ENCODE data around the gene EIF4E1B.

EIF4E1B gene

DNA sequence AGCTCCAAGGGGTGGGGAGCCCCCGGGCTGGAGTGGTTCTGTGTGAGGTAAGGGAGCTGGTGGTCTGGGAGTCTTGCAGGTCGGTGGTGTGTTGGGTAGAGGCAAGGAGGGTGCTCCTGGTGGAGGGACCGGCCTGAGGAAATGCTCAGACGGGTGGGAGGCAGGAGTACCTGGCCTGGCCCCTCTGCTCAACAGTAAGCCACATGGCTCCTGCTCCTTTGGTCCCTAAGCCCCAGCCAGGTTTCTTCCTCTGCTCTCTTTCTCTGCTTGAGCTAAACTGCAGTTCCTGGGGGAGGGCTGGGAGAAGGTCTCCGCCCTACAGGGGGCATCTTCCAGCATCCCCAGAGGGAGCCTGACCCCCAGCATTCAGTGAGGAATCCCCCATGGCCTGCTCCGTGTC lies 34.0 kb downstream of the EIF4E1B start:
- DNase-seq (ENCODE audit: low spot score), result no peak

DNA sequence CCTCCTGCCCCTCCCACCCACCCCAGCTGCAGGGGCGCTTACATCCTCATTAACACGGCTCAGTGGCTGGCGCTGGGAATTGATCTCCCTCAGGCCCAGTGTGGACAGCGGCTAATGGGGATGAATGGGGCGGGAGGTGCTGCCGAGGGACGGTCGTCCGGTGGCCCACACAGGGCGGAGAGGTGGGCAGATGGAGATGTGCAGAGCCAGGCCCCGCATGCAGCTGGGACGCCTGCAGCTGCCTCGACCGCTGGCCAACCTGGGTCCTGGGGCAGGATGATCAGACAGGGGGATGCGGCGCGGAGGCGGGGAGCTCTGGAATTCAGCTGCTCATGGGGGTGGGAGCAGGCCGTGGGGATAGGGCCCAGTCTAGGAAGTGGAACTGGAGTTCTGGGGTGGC lies 34.4 kb downstream of the EIF4E1B start:
- DNase-seq (ENCODE audit: low spot score), result peak; percentile 67

DNA sequence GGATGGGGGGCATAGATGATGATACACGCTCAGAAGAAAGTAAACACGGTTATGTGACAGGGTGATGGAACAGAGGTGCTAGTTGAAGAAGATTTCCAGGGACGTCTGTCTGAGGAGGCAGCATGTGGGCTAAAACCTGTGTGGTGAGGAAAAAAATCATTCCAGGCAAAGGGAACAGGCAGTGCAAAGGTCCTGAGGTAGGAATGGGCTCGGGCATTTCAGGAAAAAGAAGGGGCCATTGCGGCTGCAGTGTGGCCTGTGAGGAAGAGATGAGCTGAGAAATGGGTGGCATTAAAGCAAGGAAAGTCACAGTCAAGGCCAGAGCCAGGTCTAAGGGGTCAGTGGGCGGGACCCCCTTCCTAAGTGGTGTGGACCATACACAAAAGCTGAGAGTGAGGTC lies 35.0 kb downstream of the EIF4E1B start:
- DNase-seq (ENCODE audit: low spot score), result no peak

DNA sequence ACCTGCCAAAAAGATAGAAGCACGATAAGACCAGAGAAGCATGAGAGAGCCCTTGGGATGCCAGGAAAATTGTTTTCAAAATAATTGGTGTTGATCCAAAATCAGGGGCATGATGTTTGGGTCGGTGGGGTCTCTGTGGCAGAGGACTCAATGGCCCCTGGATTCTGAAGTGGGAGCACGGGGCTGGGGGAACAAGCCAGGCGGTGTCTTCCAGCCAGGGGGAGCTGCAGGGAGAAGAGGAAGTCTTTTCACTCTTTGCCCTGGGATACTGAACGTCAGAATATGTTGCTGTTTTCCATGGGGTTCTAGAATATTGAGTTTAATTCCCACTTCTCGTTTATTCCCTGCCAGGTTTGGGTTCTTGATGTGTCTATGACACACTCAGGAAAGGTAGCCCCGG lies 37.2 kb downstream of the EIF4E1B start:
- no peak for DNase-seq (ENCODE audit: low spot score)

DNA sequence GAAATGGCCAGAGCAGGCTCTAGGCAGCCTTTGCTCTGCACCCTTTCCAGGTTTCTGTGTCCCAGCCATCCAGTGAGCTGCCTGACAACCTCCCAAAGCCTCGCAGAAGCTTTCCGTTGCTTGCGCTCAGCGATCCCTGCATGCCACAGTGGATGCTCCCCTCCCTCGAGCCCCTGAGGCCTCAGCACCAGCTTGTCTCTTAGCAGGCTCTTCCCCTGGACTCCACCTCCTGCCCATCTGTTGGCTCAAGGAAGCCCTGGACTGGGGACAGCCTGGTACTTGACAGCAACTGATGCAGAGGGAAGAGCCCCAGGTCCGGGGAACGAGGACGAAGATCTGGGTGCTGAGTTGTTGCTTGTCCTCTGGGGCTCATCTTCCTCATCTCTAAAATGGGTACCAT lies 40.0 kb downstream of the EIF4E1B start:
- no peak for DNase-seq (ENCODE audit: low spot score)

DNA sequence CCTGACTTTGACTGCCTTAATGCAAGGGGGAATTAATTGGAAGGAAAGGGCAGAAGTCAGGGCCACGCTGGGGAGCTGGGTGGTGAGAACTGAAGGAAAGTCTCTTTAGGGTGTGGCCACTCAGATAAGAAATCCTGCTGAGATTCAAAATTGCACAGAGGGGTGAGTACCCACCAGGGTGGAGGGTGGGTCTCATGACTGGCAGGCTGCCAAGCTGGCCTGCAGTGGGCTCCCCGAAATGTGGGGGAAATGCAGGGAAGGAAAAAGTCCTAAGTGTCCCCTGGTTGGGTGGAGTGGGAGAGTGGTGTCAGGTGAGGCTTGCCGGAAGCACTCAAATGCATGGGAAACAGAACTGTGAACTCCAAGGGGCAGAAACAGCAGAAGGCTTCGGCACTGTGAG lies 40.9 kb downstream of the EIF4E1B start:
- DNase-seq (ENCODE audit: low spot score), result no peak

DNA sequence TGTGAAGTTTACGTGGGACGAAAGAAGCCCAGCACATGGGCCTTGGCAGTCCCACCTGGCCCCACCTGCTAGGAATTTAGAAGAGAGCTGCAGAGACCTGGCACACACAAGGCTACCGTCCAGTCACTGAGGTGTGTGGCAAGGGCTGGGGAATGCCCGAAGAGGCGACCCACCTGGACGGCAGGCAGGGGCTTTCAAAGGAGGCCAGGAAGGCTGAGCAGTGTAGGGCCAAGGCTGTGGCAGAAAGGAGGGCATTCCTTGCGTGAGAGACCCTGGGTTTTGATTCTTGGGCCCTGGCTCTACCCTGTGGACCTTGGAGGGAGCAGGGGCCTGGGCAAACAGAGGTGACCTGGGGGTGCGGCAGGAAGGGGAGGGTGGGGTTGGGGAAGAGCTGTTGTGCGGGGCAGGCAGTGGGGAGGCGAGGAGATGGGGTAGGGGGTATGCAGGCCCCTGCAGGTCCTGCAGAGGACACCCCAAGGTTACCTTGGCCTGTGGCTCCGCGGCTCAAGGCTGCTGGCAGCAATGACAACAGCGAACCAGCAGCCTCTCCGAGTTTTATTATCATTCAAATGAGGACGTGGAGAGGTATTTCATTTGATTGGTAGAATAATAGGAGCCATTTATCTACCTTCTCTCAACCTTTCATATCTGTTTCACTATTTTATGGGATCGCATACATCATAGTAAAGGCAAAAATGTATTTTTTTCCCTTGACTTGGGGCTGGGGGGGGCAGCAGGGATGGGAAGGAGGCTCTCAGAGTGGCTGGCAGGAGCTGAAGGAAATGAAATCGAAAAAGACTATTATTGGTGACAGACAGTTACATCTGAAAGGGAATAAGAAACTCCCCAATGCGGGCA lies 41.6 kb downstream of the EIF4E1B start:
- no peak for DNase-seq (ENCODE audit: low spot score)

DNA sequence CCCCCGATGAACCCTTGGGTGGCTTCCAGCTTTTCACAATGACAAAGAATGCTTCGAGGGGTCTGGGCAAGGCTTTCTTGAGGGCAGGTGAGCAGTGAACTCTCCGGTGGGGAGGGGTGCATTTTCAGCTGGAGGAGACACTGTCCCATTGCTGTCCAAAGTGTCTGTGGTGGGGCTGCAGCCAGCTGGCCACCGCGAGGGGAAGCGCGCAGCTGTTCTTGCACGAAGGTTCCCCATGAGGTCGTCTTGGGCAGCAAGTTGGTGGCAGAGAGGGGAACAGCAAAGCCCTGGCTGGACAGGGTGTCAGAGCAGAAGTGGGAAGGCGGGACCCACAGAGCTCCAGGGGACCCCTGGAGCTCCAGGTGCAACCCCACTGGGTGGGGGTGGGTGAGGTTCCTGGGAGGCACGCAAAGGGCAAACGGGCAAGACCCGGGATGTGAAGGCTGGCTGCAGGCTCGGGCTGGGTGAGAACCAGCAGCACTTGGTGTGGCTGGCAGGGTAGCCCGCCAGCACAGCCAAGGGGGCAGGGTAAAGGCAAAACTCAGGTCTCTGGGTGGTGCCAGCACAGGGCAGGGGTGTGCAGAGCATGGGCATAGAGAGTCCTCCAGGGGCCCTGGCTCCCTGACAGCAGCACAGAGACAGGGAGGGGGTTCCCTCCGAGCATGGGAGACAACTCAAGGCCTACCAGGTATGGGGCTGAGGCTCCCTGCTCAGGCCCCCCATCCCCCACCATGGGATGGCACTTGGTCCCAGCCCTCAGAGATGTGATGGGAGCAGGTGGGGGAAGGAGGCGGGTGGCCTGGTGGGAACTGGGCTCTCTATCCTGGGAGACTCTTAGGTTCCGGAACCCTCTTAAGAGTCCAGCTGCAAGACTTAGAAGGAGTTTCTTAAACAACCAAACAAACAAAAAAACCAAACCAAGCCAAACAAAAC lies 43.4 kb downstream of the EIF4E1B start:
- DNase-seq (ENCODE audit: low spot score), result no peak

DNA sequence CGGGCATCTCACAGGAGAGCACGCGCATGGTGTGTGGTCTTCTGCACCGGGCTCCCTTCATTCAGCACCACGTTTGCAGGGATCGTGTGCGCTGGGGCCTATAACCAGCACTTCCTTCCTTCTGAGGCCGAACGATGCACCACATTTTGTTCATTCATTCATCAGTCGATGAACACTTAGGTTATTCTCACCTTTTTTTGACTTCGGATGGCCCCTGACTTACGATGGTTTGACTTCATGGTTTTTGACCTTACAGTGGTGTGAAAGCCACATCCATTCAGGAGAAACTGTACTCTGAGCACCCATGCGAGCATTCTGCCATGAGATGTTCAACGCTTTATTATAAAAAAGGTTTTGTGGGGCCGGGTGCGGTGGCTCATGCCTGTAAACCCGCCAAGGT lies 44.3 kb downstream of the EIF4E1B start:
- DNase-seq (ENCODE audit: low spot score), result no peak

DNA sequence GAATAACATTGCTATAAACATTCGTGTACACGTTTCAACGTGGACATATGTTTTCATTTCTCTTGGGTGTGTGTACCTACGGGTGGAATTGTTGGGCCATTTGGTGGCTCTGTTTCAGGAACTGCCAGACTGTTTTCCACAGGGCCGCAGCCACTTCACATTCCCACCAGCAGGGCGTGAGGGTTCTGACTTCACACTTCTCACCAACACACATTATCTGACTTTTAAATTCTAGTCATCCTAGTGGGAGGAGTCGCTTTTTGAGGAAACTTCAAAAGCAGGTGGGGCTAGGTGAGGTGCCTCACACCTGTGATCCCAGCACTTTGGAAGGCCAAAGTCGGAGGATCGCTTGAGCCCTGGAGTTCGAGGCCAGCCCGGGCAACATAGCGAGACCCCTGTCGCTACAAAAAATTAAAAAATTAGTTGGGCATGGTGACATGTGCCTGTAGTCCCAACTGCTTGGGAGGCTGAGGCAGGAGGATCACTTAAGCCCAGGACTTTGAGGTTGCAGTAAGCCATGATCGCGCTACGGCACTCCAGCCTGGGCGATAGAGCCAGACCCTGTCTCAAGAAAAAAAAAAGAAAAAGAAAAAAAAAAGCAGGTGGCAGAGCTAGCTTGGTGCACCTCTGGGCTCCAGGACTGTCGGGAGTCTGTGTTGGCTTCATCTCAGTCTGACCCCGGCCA lies 45.3 kb downstream of the EIF4E1B start:
- peak; percentile 68 for DNase-seq (ENCODE audit: low spot score)

DNA sequence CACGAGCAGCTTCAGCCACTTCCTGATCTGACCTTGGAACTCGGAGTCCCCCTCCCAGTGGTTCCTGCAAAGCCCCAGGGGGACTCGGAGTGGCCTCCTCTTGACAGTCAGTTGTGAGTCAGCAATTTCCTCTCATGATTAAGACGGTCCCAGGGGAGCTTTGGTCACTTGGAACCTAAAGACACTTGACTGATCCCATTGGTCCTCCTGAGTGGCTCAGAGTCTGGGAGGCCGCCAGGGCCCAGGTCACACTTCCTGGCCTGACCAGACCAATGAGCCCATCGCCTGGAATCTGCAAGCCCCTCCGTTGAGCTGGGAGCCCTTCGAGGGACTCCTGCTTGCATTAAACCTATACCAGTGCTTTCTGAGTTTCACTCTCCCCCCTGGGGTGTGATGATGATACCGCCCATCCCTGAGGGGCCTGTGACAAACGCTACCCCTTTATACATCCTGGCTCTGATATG lies 45.9 kb downstream of the EIF4E1B start:
- DNase-seq (ENCODE audit: low spot score), result no peak

DNA sequence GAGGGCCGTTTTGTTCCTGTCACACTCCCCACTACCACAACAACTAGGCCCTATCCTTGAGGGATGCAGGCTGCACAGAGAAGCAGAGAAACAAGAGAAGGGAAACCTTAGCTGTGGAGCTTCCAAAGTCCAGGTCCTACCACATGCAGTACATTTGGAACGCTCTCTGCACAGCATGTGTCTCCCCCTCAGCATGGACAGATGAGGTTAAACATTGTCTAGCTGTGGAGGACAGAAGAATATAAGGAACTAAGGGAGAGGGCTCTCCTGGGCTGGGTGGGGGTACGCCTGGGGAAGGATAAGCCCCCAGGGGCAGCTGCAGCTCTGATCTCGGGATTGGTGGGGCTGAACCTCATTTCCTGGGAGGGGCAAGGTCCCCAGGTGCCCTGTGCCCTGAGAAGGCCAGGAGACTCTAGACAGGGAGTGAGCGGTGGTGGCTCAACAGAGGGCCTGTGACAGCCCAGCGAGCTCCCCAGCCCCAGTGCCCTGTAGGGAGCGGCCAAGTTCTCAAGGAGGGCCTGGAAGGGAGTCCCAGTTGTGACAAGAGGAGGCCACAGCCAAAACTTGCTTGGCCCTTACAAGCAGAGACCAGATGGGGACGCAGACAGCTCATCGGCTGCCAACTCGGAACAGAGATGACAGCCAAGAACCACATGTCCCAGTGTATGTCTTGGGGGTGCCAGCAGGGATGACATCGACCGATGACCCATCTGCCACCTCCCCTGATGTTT lies 46.9 kb downstream of the EIF4E1B start:
- no peak for DNase-seq (ENCODE audit: low spot score)

DNA sequence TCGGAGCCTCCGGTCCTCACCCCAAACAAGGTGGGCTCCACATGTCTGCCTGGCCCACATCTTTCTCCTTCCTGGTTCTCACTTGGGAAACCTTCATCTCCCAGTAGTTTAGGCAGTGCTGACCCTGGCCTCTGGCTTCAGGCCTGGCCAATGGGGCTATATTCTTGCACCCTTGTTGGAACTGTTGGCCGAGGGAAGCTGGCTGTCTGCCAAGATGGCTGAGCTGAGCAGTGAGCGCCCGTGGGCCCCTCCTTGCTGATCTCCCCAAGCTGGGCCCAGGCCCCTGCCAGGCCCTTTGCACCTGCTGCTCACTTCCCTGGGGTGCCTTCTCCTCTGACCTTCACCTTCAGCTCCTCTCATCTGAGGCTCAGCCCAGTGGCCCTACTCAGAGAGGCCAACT lies 48.1 kb downstream of the EIF4E1B start:
- DNase-seq (ENCODE audit: low spot score), result no peak

DNA sequence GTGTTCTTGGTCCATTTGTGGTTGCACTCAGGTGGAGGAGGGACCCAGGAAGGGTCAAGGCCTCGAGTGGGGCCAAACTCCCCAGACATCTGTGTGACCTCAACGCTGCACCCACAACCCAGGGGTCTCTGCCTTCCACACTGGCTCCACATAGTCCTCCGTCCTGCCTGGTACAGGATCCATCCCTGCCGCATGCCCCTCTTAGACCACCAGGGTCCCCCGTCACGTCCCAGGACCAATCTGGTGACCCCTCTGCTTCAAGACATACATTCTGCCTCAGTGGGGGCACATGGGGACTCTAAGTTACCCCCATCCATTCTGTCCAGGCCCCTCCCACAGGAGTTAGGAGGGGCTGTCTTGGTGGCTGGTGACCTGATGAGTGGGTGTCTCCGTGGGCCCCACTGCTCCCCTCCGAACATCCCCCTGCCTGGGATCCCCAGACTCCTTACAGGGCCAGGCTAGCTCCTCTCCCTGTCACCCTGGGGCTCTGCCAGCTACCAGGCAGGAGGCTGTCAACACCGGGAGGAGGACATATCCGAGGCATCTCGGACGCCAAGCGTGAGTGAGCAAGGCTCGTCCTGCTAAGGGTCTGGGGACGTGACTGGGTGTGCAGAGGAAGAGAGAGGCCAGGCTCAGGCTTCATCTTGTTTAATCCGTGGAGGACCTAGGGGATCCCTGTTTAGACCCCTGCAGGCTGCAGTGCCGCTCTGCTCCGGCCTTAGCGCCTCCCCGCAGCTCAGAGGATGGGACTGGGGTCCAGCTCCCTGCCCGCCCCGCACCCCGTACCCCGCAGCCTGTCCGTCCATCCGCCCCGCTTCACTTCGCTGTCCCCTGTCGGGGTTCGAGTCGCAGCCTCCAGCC lies 49.1 kb downstream of the EIF4E1B start:
- no peak for DNase-seq (ENCODE audit: low spot score)

DNA sequence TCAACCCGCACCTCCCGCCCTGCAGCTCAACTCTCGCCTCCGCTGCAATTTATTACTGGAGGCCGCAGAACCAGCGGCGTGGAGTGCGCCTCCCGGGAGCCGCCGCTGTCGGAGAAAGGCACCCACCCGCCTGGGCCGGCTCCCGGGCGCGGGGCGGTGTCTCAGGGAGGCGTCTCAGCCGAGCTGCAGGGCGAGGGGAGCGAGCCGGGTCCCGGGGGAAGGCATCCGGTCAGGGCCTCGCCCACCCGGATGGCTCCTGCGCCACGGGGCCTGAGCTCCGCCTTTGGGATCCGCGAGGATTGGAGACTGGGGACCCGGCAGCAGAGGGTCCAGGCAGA lies 49.7 kb downstream of the EIF4E1B start:
- no peak for DNase-seq (ENCODE audit: low spot score)

DNA sequence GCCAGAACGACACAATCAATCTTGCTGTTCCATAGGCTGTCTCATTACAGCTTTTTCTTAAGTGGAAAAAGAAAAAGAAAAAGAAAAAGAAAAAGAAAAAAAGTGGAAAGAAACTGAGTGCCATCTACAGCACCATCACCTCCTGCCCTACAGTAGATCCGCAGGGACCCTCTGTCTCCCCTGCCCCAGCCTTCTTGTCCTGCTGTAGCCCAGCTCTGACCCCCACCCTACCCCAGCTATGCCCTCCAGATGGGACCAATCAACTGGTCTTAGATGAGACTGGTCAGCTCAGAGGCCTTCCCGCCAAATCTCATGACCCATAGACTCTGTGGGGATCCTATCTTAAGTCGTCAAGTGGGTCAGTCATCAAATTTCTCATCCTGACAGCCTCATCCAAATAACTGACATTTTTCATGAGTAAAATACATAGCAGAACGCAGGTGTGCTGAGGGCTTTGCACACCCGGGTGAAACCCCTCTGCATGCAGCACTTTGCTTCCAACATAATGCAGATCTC lies 51.6 kb downstream of the EIF4E1B start:
- DNase-seq (ENCODE audit: low spot score), result no peak

DNA sequence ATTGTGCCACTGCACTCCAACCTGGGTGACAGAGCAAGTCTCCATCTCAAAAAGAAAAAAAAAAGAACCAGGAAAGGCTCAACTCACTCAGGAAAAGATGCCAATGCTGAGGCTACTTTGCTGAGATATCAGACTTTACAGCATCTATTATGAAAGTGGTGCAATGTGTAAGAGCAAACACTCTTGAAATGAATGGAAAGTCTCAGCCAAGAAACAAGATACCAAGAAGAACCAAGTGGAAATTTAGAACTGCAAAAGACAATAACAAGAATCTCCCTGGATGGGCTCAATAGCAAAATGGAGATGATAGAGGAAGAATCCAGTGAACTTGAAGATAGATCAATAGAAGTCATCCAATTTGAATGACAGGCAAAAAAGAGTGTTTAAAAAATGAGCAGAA lies 54.5 kb downstream of the EIF4E1B start:
- no peak for DNase-seq (ENCODE audit: low spot score)

DNA sequence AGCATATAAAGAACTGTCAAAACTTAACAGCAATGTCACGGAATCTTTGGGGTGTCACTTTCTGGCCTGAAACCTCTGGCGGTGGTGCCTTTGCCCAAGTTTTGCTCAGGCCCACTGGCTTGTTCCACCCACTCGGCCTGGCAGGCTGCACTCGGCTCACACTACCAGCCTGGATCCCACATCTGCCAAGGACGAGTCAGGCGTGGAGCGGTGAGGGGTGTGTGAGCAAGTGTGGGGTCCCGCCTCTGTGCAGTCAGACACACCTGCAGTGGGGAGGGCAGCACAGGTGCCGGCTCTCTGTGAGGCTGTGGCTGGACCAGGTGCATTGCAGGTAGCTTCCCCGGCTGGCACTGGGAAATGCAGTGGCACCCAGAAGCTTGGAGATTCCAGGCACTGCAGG lies 56.8 kb downstream of the EIF4E1B start:
- no peak for DNase-seq (ENCODE audit: low spot score)

DNA sequence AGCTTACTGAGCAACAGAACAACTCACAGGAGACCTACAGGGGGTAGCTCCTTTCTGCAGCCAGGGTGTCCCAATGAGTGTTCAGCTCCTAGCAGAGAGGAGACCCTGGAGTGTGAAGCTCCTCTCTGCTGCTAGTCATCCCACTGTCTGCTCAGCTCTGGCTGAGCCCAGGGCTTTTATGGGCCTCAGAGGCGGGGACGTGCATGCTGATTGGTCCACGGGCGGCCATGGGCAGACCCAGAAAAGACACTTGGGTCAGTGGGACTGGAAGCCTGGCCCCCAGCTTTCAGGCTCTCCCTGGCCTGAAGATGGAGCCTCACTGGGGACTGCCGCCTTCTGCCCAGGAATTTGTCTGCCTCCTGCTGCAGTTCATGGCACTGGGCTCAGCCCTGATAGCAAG lies 57.4 kb downstream of the EIF4E1B start:
- DNase-seq (ENCODE audit: low spot score), result peak; percentile 87

DNA sequence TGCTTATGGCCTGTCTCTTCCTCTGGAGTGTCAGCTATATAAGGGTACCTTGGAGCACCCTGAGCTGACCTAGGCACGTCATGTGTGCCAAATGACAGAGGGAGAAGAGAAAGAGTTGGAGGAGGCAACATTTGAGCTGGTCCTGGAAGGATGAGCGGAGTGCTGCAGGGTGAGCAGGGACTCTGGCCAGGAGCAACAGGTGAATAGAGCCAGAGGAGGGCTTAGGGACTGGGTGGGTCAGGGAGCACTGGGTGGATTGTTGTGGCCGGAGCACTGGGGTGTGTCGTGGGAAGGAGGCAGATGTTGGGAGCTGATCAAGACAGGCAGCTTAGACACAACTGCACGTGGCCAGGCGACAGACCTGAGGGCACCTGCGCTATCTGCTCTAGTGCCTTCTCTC lies 60.4 kb downstream of the EIF4E1B start:
- DNase-seq (ENCODE audit: low spot score), result no peak

DNA sequence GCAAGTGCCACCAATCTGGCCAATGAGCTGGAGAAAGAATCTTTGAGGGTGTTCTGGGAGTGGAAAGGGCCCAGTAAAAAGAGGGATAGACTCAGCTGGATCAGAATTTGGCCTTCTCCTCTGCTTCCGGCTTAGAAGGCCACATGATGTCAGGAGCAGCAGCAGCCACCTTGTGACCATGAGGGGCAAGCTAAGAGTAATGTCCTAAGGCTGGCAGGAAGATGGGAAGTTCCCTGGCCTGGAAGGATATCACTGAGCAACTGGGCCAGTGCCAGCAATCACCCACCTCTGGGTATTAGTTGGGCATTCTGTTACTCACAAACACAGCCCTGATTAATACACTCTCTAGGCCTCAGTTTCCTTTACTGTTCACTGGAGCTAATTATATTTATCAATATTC lies 61.0 kb downstream of the EIF4E1B start:
- DNase-seq (ENCODE audit: low spot score), result no peak

Data from ecto neural progenitor cell (in vitro differentiated cells).